ENCODE measurements around the gene RRM2.
"Not testable (repeated sequence)": the region's sequence is repeated elsewhere in the genome, so short reads cannot be mapped to it uniquely, and the experiment has no call there.

The RRM2 gene

GRCh38 chr2:10132043-10132575 lies 9.6 kb downstream of the RRM2 start:
- DNase-seq: no peak

- no peak for DNase-seq
These were observed 10.1 kb downstream of the RRM2 start for GRCh38 chr2:10132596-10132995.

- DNase-seq: no peak
These were observed 10.6 kb downstream of the RRM2 start for GRCh38 chr2:10132996-10133647.

- no peak for DNase-seq
These were observed 13.0 kb downstream of the RRM2 start for GRCh38 chr2:10135296-10136089.

- no peak for DNase-seq
These were observed 13.8 kb downstream of the RRM2 start for GRCh38 chr2:10136101-10136934.

- no peak for DNase-seq
These were observed 14.7 kb downstream of the RRM2 start for GRCh38 chr2:10137053-10137843.

- no peak for DNase-seq
These were observed 17.0 kb downstream of the RRM2 start for GRCh38 chr2:10139536-10139935.

GRCh38 chr2:10140841-10141610 lies 18.5 kb downstream of the RRM2 start:
- DNase-seq: no peak

- DNase-seq: peak in 2 of 58 donors; percentile 9 to 19
These were observed 19.4 kb downstream of the RRM2 start for GRCh38 chr2:10141736-10142639.

GRCh38 chr2:10142640-10142965 lies 20.1 kb downstream of the RRM2 start:
- DNase-seq: no peak

GRCh38 chr2:10144771-10145518 lies 22.4 kb downstream of the RRM2 start:
- peak in 17 of 58 donors; percentile 9 to 79 (median 45) for DNase-seq

- DNase-seq: peak in 8 of 58 donors; percentile 22 to 85 (median 56)
These were observed 23.2 kb downstream of the RRM2 start for GRCh38 chr2:10145519-10146357.

- DNase-seq: no peak
These were observed 23.9 kb downstream of the RRM2 start for GRCh38 chr2:10146366-10147005.

- DNase-seq: not testable (repeated sequence)
These were observed 24.6 kb downstream of the RRM2 start for GRCh38 chr2:10147050-10147660.

GRCh38 chr2:10148268-10148667 lies 25.7 kb downstream of the RRM2 start:
- no peak for DNase-seq

GRCh38 chr2:10149635-10150034 lies 27.1 kb downstream of the RRM2 start:
- no peak for DNase-seq

All from anterior cingulate cortex (tissue), 58 donors.